HEK293 (cell line): ENCODE results near the gene SH2B3.

Experiments
- CTCF ChIP-seq: fragments of 450-650 bp; formaldehyde crosslinking; IDR thresholded peaks from 2 replicates; pipeline ENCODE4 v1.5.1; 2016; ENCODE audit warnings: missing biosample characterization, missing genetic modification characterization
- SP2 ChIP-seq: fragments of 450-650 bp; formaldehyde crosslinking; IDR thresholded peaks from 2 replicates; pipeline ENCODE4 v1.5.1; 2016; ENCODE audit warnings: missing biosample characterization, missing genetic modification characterization

- TF ChIP-seq SP2 (tag by site-specific recombination) (no peak), CTCF (tag by site-specific recombination) (no peak)
These were observed 56.6 kb downstream of the SH2B3 start for GRCh38 chr12:111462210-111462769.
